RWPE1 (cell line): ENCODE results near the gene ENOX1.

Source experiments
- CTCF ChIA-PET: fragments of 350-600 bp; sonication (Branson Sonifier 250); formaldehyde crosslinking; extraction: SDS; loops from one replicate; lab custom pipeline; 2021; lab: Yijun Ruan, JAX
- POLR2A ChIA-PET: fragments of 400-600 bp; formaldehyde crosslinking; extraction: SDS; loops from one replicate; lab custom pipeline; 2020; ENCODE audit warnings: antibody characterized with exemption; ENCODE audit not compliant: low non-redundant PET; lab: Yijun Ruan, JAX
- DNase-seq: peaks from one replicate; pipeline ENCODE4 v3.0.0; 2012; ENCODE audit warnings: low spot score
- H3K27ac ChIP-seq: fragments of 450-650 bp; 2 replicates; pipeline ENCODE4 v1.5.1; 2017
- CTCF ChIP-seq: fragments of 450-650 bp; conservative IDR thresholded peaks from 2 replicates; pipeline ENCODE4 v1.5.1; 2017; ENCODE audit warnings: low read depth, mild to moderate bottlenecking

Gene ENOX1

GRCh38 chr13:43657485-43657884 is 129.3 kb downstream of the ENOX1 start:
- H3K27ac ChIP-seq, result no peak overlapping the region
- POLR2A ChIA-PET, result no interaction called here
- DNase-seq, result no peak
- no peak for TF ChIP-seq CTCF
- CTCF ChIA-PET, result no interaction called here

GRCh38 chr13:43653980-43654379 is 132.8 kb downstream of the ENOX1 start:
- H3K27ac ChIP-seq, result no peak overlapping the region
- TF ChIP-seq CTCF, result no peak
- no peak for DNase-seq
- ChIA-PET CTCF (no interaction called here), POLR2A (no interaction called here)

- TF ChIP-seq CTCF, result no peak
Observed at GRCh38 chr13:43653395-43653794, 133.4 kb downstream of the ENOX1 start.

GRCh38 chr13:43652760-43653159 is 134.0 kb downstream of the ENOX1 start:
- CTCF ChIA-PET, result interaction anchor here (0.6 kb wide), 1 partner anchor 152 kb away, joined by 4 read pairs; no protein-coding TSS in a partner anchor
- POLR2A ChIA-PET, result no interaction called here
- no peak overlapping the region for H3K27ac ChIP-seq

More at GRCh38 chr13:43653395-43653794, 133.4 kb downstream of the ENOX1 start:
- CTCF ChIA-PET, result interaction anchor here (0.6 kb wide), 1 partner anchor 151 kb away, joined by 4 read pairs; no protein-coding TSS in a partner anchor
- DNase-seq, result no peak
- no peak overlapping the region for H3K27ac ChIP-seq
- POLR2A ChIA-PET, result no interaction called here

GRCh38 chr13:43650882-43651281 is 135.9 kb downstream of the ENOX1 start:
- DNase-seq, result no peak
- H3K27ac ChIP-seq, result no peak overlapping the region
- CTCF ChIA-PET, result interaction anchor here (0.6 kb wide), 1 partner anchor 39 kb away, joined by 4 read pairs; no protein-coding TSS in a partner anchor
- POLR2A ChIA-PET, result no interaction called here
- no peak for TF ChIP-seq CTCF

More at GRCh38 chr13:43652760-43653159, 134.0 kb downstream of the ENOX1 start:
- TF ChIP-seq CTCF, result no peak
- DNase-seq, result no peak

GRCh38 chr13:43648733-43649132 is 138.0 kb downstream of the ENOX1 start:
- ChIA-PET CTCF (interaction anchor here (0.6 kb wide), 1 partner anchor 81 kb away, joined by 5 read pairs; no protein-coding TSS in a partner anchor), POLR2A (no interaction called here)
- no peak for TF ChIP-seq CTCF
- no peak overlapping the region for H3K27ac ChIP-seq
- no peak for DNase-seq
